Posterior cingulate gyrus (tissue), 11 donors: Measurements from ENCODE around the gene ROPN1.

Source experiments
- DNase-seq, 10 donors: peaks; one replicate each; pipeline versions ENCODE4 v3.0.0 to v3.0.0-alpha.2; 2020 to 2021; ENCODE audit warnings: mixed read lengths in 3 of 10
- intact Hi-C: fragments of 100-400 bp; cut with DNase I; formaldehyde crosslinking; loops from one replicate; pipeline ENCODE4 v1.15.1; 2023

Gene ROPN1

GRCh38 chr3:123952844-123953520, 38.9 kb downstream of the ROPN1 start:
- intact Hi-C loops: no loop called here
- no peak for DNase-seq

GRCh38 chr3:123951522-123952447, 40.1 kb downstream of the ROPN1 start:
- no peak for DNase-seq
- intact Hi-C loops: no loop called here

GRCh38 chr3:123949641-123950040, 42.3 kb downstream of the ROPN1 start:
- DNase-seq: no peak
- intact Hi-C loops: no loop called here

GRCh38 chr3:123948449-123948848, 43.5 kb downstream of the ROPN1 start:
- DNase-seq: no peak
- intact Hi-C loops: no loop called here

- intact Hi-C loops: no loop called here
- DNase-seq: no peak
Observed at GRCh38 chr3:123947482-123947881, 44.4 kb downstream of the ROPN1 start.

- DNase-seq: no peak
- intact Hi-C loops: no loop called here
Observed at GRCh38 chr3:123941542-123941941, 50.4 kb downstream of the ROPN1 start.

- intact Hi-C loops: no loop called here
- DNase-seq: no peak
Observed at GRCh38 chr3:123941121-123941520, 50.8 kb downstream of the ROPN1 start.

GRCh38 chr3:123939706-123940105, 52.2 kb downstream of the ROPN1 start:
- DNase-seq: no peak
- intact Hi-C loops: no loop called here

GRCh38 chr3:123936400-123936799, 55.5 kb downstream of the ROPN1 start:
- DNase-seq: no peak
- intact Hi-C loops: no loop called here

GRCh38 chr3:123935830-123936229, 56.1 kb downstream of the ROPN1 start:
- intact Hi-C loops: no loop called here
- DNase-seq: no peak

- intact Hi-C loops: no loop called here
Observed at GRCh38 chr3:123934250-123934649, 57.7 kb downstream of the ROPN1 start.

GRCh38 chr3:123930445-123930844, 61.5 kb downstream of the ROPN1 start:
- intact Hi-C loops: no loop called here
- DNase-seq: no peak

More at GRCh38 chr3:123934250-123934649, 57.7 kb downstream of the ROPN1 start:
- no peak for DNase-seq

- peak in 1 of 10 donors; percentile 32 for DNase-seq
- intact Hi-C loops: no loop called here
Observed at GRCh38 chr3:123929325-123929724, 62.6 kb downstream of the ROPN1 start.

GRCh38 chr3:123926396-123926795, 65.5 kb downstream of the ROPN1 start:
- DNase-seq: no peak
- intact Hi-C loops: no loop called here

- intact Hi-C loops: no loop called here
- DNase-seq: no peak
Observed at GRCh38 chr3:123920868-123921267, 71.1 kb downstream of the ROPN1 start.

GRCh38 chr3:123920383-123920782, 71.5 kb downstream of the ROPN1 start:
- DNase-seq: no peak
- intact Hi-C loops: no loop called here

- intact Hi-C loops: no loop called here
- DNase-seq: no peak
Observed at GRCh38 chr3:123919353-123919752, 72.6 kb downstream of the ROPN1 start.
